GM20000 (cell line): Measurements from ENCODE around the gene ACKR3.

ENCODE experiments used
- DNase-seq: peaks from one replicate; pipeline ENCODE4 v3.0.0; 2012; ENCODE audit warnings: low spot score
- CTCF ChIP-seq: IDR thresholded peaks from 2 replicates; pipeline ENCODE4 v1.5.1; 2012; ENCODE audit warnings: mild to moderate bottlenecking, control low read depth; ENCODE audit errors: extremely low read depth, missing control alignments

The ACKR3 gene

GRCh38 chr2:236569573-236569973, at the start of gene ACKR3:
TSS of gene ACKR3 (plus strand) at chr2:236569825. CDS start at chr2:236580466, 10,641 bp downstream.
- DNase-seq, result peak; percentile 88
- peak; percentile 51 for TF ChIP-seq CTCF

DNA sequence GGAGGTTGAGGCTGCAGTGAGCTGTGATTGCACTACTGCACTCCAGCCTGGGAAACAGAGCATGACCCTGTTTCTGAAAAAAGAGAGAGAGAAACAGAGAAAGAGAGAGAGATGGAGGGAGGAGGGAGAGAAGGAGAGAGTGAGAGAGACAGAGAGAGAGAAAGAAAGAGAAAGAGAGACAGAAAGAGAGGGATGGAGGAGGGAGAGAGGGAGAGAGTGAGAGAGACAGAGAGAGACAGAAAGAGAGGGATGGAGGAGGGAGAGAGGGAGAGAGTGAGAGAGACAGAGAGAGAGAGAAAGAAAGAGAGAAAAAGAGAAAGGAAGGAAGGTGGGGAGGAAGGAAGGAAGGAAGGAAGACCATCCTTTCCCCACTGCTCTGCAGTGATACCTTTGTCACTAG, 48.1 kb upstream of the ACKR3 start:
- DNase-seq, result no peak
- TF ChIP-seq CTCF, result no peak

DNA sequence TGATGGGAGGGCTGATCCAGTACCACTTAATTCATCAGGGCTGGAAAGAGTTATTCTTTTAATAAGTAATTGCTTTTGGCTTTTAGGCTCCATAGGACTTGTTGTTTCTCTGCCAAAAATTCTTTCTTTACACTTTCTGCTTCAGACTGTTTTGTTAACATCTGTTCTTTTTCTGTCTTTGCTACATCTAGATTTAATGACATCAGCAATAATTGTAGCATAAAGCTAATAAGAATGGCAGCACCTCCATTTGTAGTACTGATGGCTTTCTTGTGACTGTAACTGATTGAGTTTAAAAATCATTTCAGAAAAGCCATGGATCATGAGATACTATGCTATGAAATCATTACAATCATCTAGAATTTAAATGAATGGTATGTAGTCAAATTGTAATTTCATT, 46.4 kb upstream of the ACKR3 start:
- no peak for TF ChIP-seq CTCF
- DNase-seq, result no peak

- no peak for TF ChIP-seq CTCF
- DNase-seq, result no peak
Measured at GRCh38 chr2:236525411-236525997, 44.1 kb upstream of the ACKR3 start.

GRCh38 chr2:236526455-236527158, 43.0 kb upstream of the ACKR3 start:
- DNase-seq, result no peak
- TF ChIP-seq CTCF, result no peak

GRCh38 chr2:236527159-236527630, 42.4 kb upstream of the ACKR3 start:
- no peak for TF ChIP-seq CTCF
- DNase-seq, result no peak

- TF ChIP-seq CTCF, result no peak
- no peak for DNase-seq
Measured at GRCh38 chr2:236529606-236530005, 40.0 kb upstream of the ACKR3 start.
